AG04449 (cell line): ENCODE data around the gene ATE1.
"Not testable (repeated sequence)": the region's sequence is repeated elsewhere in the genome, so short reads cannot be mapped to it uniquely, and the experiment has no call there.

Experiments
- CTCF ChIA-PET: fragments of 350-600 bp; formaldehyde crosslinking; extraction: SDS; loops from one replicate; lab custom pipeline; 2021; ENCODE audit warnings: antibody characterized with exemption; lab: Yijun Ruan, JAX
- POLR2A ChIA-PET: fragments of 400-600, 350-600 bp; formaldehyde crosslinking; extraction: SDS; loops from one replicate; lab custom pipeline; 2020; ENCODE audit warnings: antibody characterized with exemption, inconsistent platforms; lab: Yijun Ruan, JAX
- DNase-seq: peaks from one replicate; pipeline ENCODE4 v3.0.0-alpha.2; 2010; ENCODE audit warnings: low read depth, low spot score
- H3K4me3 ChIP-seq: 2 replicates; pipeline ENCODE4 v1.5.1; 2011; ENCODE audit warnings: low read depth, mild to moderate bottlenecking, control low read depth, low read length
- CTCF ChIP-seq: IDR thresholded peaks from one replicate; pipeline ENCODE4 v1.5.1; 2011; ENCODE audit warnings: mild to moderate bottlenecking, moderate library complexity, low read length, control low read depth, inconsistent platforms; ENCODE audit not compliant: insufficient read depth; ENCODE audit errors: missing control alignments

Gene ATE1

GRCh38 chr10:121771966-121772365, 155.9 kb downstream of the ATE1 start:
- ChIA-PET CTCF (interaction anchor here (1.3 kb wide), 1 partner anchor 52 kb away, joined by 3 read pairs; no protein-coding TSS in a partner anchor), POLR2A (no interaction called here)
- TF ChIP-seq CTCF: no peak
- H3K4me3 ChIP-seq: no peak overlapping the region
- no peak for DNase-seq

- no peak for DNase-seq
- no peak overlapping the region for H3K4me3 ChIP-seq
- no peak for TF ChIP-seq CTCF
- ChIA-PET POLR2A (no interaction called here), CTCF (no interaction called here)
These were observed 161.4 kb downstream of the ATE1 start for GRCh38 chr10:121766426-121766825.

GRCh38 chr10:121765204-121765603, 162.6 kb downstream of the ATE1 start:
- no peak overlapping the region for H3K4me3 ChIP-seq
- POLR2A ChIA-PET: interaction anchor here (0.6 kb wide), 1 partner anchor 15 kb away, joined by 3 read pairs; no protein-coding TSS in a partner anchor
- no peak for DNase-seq
- CTCF ChIA-PET: interaction anchor here (1.3 kb wide), 1 partner anchor 28 kb away, joined by 3 read pairs; no protein-coding TSS in a partner anchor
- no peak for TF ChIP-seq CTCF

- ChIA-PET POLR2A (interaction anchor here (0.6 kb wide), 1 partner anchor 15 kb away, joined by 3 read pairs; no protein-coding TSS in a partner anchor), CTCF (interaction anchor here (1.3 kb wide), 1 partner anchor 27 kb away, joined by 3 read pairs; no protein-coding TSS in a partner anchor)
- no peak for TF ChIP-seq CTCF
- H3K4me3 ChIP-seq: no peak overlapping the region
- DNase-seq: no peak
These were observed 163.4 kb downstream of the ATE1 start for GRCh38 chr10:121764233-121764942.

GRCh38 chr10:121757241-121757640, 170.6 kb downstream of the ATE1 start:
- H3K4me3 ChIP-seq, POLR2A ChIA-PET, DNase-seq: not testable (repeated sequence)
- CTCF ChIA-PET: interaction anchor here (1.1 kb wide), 1 partner anchor 809 kb away, joined by 3 read pairs; no protein-coding TSS in a partner anchor

GRCh38 chr10:121755496-121755895, 172.3 kb downstream of the ATE1 start:
- H3K4me3 ChIP-seq, POLR2A ChIA-PET, CTCF ChIA-PET, DNase-seq: not testable (repeated sequence)

- no peak for DNase-seq
- POLR2A ChIA-PET: no interaction called here
- no peak overlapping the region for H3K4me3 ChIP-seq
- CTCF ChIA-PET: interaction anchor here (1.0 to 1.5 kb wide), 2 partner anchors 70 to 806 kb away, joined by 3 read pairs; no protein-coding TSS in a partner anchor
- TF ChIP-seq CTCF: no peak
These were observed 173.2 kb downstream of the ATE1 start for GRCh38 chr10:121754666-121755065.
